Upper lobe of left lung (tissue), 4 donors: ENCODE data around the gene CLMN.

ENCODE experiments used
- CTCF ChIP-seq, 6 experiments: fragments of 450-650 bp in 4 of 6; fragments of 200-600 bp in 2 of 6; sonication (generic) in 2 of 6; IDR thresholded peaks; one replicate each; pipeline ENCODE4 v1.5.1; 2016 to 2019; ENCODE audit warnings: antibody characterized with exemption in 6 of 6
- EP300 ChIP-seq, 4 donors: sonication (generic); formaldehyde crosslinking; IDR thresholded peaks; one replicate each; pipeline ENCODE4 v1.5.1; 2017; ENCODE audit warnings: antibody characterized with exemption in 4 of 4, control low read depth in 2 of 4
- POLR2A ChIP-seq, 4 donors: fragments of 450-650 bp; IDR thresholded peaks; one replicate each; pipeline ENCODE4 v1.5.1; 2016 to 2017; ENCODE audit warnings: antibody characterized with exemption in 4 of 4, mild to moderate bottlenecking in 2 of 4

- no peak for TF ChIP-seq CTCF (IDR thresholded peaks at IDR 0.05)
- TF ChIP-seq POLR2A (IDR thresholded peaks at IDR 0.05): no peak
- TF ChIP-seq EP300 (IDR thresholded peaks at IDR 0.05): no peak
Observed at GRCh38 chr14:95211721-95212504, 107.8 kb downstream of the CLMN start.
